H1 (cell line): ENCODE measurements around the gene DHRS2. TPM values are rescaled to one million over a fixed set of nuclear protein-coding genes. Genes with fewer than 3 reads are reported as not detected.

ENCODE experiments used
- CTCF ChIA-PET: fragments of 300-600 bp; sonication (Branson Sonifier 250); formaldehyde crosslinking; loops from one replicate; lab custom pipeline; 2021; ENCODE audit not compliant: partially characterized antibody; lab: Charles Lee
- POLR2A ChIA-PET: fragments of 300-600 bp; sonication (Branson Sonifier 250); formaldehyde crosslinking; loops from one replicate; lab custom pipeline; 2021; ENCODE audit warnings: inconsistent platforms; ENCODE audit not compliant: partially characterized antibody; lab: Charles Lee
- DNase-seq, 2 experiments: peaks; one replicate each; pipeline versions ENCODE4 v3.0.0 to v3.0.0-alpha.2; 2010 to 2022; ENCODE audit warnings: low spot score in 2 of 2, low read depth in 1 of 2, mixed read lengths in 1 of 2
- FAIRE-seq: peaks from 2 replicates; lab custom pipeline; 2011; peaks lifted over from hg19 to GRCh38; lab: Jason Lieb, UNC
- H2AFZ ChIP-seq: 2 replicates; pipeline ENCODE4 v1.8.1; 2012; ENCODE audit warnings: low read length, inconsistent platforms
- H2AK5ac ChIP-seq: 2 replicates; pipeline ENCODE4 v1.6.1; 2013; ENCODE audit warnings: low read depth, low read length
- H2BK120ac ChIP-seq: replicated peaks from 2 replicates; pipeline ENCODE3; 2013; ENCODE audit warnings: low read depth, low read length, inconsistent platforms
- H2BK12ac ChIP-seq: 2 replicates; pipeline ENCODE4 v1.6.1; 2013; ENCODE audit warnings: low read depth, low read length
- H2BK15ac ChIP-seq: 2 replicates; pipeline ENCODE4 v1.6.1; 2013; ENCODE audit warnings: low read length
- H2BK20ac ChIP-seq: 2 replicates; pipeline ENCODE4 v1.6.1; 2013; ENCODE audit warnings: low read length
- H2BK5ac ChIP-seq: 2 replicates; pipeline ENCODE4 v1.6.1; 2013; ENCODE audit warnings: low read depth, low read length
- H3K14ac ChIP-seq: 2 replicates; pipeline ENCODE4 v1.6.1; 2013; ENCODE audit warnings: inconsistent platforms; ENCODE audit not compliant: insufficient read length
- H3K18ac ChIP-seq: 2 replicates; pipeline ENCODE4 v1.6.1; 2013; ENCODE audit warnings: low read length; ENCODE audit errors: extremely low read depth
- H3K23ac ChIP-seq: 2 replicates; pipeline ENCODE4 v1.6.1; 2013; ENCODE audit warnings: inconsistent platforms; ENCODE audit not compliant: insufficient read length
- H3K23me2 ChIP-seq: 2 replicates; pipeline ENCODE4 v1.6.1; 2013; ENCODE audit warnings: low read depth, low read length
- H3K27ac ChIP-seq: 2 replicates; pipeline ENCODE4 v1.6.1; 2011; ENCODE audit warnings: low read depth, low read length, inconsistent platforms
- H3K27me3 ChIP-seq, 4 experiments: replicated peaks in 1 of 4; 1 replicate in 1 of 4; 2 replicates in 3 of 4; pipeline versions ENCODE4 v1.6.1 to v1.8.1; 2011 to 2013; ENCODE audit warnings: low read length in 3 of 4, mild to moderate bottlenecking in 3 of 4, inconsistent platforms in 2 of 4, mixed read lengths in 2 of 4, moderate library complexity in 1 of 4; ENCODE audit not compliant: control insufficient read depth in 3 of 4, insufficient read depth in 3 of 4; ENCODE audit errors: extremely low read depth in 1 of 4
- H3K36me3 ChIP-seq, 4 experiments: 2 replicates each; pipeline versions ENCODE4 v1.6.1 to v1.8.1; 2011 to 2013; ENCODE audit warnings: mild to moderate bottlenecking in 4 of 4, low read length in 3 of 4, moderate library complexity in 2 of 4, control low read depth in 1 of 4, inconsistent platforms in 1 of 4; ENCODE audit not compliant: insufficient read depth in 4 of 4, control insufficient read depth in 2 of 4
- H3K4ac ChIP-seq: replicated peaks from 2 replicates; pipeline ENCODE3; 2013; ENCODE audit warnings: low read length, low read depth, mixed read lengths, inconsistent platforms; ENCODE audit not compliant: insufficient read length
- H3K4me1 ChIP-seq, 4 experiments: replicated peaks in 1 of 4; 1 replicate in 1 of 4; 2 replicates in 3 of 4; pipeline versions ENCODE4 v1.6.1 to v1.8.1; 2011 to 2013; ENCODE audit warnings: low read length in 3 of 4, inconsistent platforms in 2 of 4, mixed read lengths in 1 of 4; ENCODE audit not compliant: insufficient read depth in 4 of 4, control insufficient read depth in 3 of 4
- H3K4me2 ChIP-seq, 2 experiments: 2 replicates each; pipeline versions ENCODE4 v1.6.1 to v1.8.1; 2011 to 2013; ENCODE audit warnings: low read depth in 2 of 2, low read length in 2 of 2, control low read depth in 1 of 2, inconsistent platforms in 1 of 2, mild to moderate bottlenecking in 1 of 2; ENCODE audit not compliant: insufficient read depth in 1 of 2
- H3K4me3 ChIP-seq, 4 experiments: fragments of 200-600, 300-600 bp in 1 of 4; sonication (generic), shearing (Covaris generic), sonication (Bioruptor Twin) in 1 of 4; 2 replicates each; pipeline versions ENCODE4 v1.5.1 to v1.8.1; 2011 to 2016; ENCODE audit warnings: low read length in 4 of 4, low read depth in 3 of 4, control low read depth in 2 of 4, inconsistent platforms in 2 of 4, mild to moderate bottlenecking in 2 of 4, mixed read lengths in 1 of 4, moderate library complexity in 1 of 4; ENCODE audit not compliant: insufficient read depth in 2 of 4; ENCODE audit errors: extremely low read depth in 1 of 4
- H3K56ac ChIP-seq: replicated peaks from 2 replicates; pipeline ENCODE3; 2013; ENCODE audit warnings: low read depth, mild to moderate bottlenecking, mixed read lengths, low read length, inconsistent platforms; ENCODE audit not compliant: insufficient read length
- H3K79me1 ChIP-seq: 2 replicates; pipeline ENCODE4 v1.6.1; 2013; ENCODE audit warnings: low read depth, low read length, control low read depth
- H3K79me2 ChIP-seq, 2 experiments: 2 replicates each; pipeline versions ENCODE4 v1.6.1 to v1.8.1; 2012 to 2013; ENCODE audit warnings: low read length in 2 of 2, mild to moderate bottlenecking in 2 of 2, inconsistent platforms in 1 of 2; ENCODE audit not compliant: insufficient read depth in 2 of 2, control insufficient read depth in 1 of 2
- H3K9ac ChIP-seq, 4 experiments: replicated peaks in 1 of 4; 1 replicate in 1 of 4; 2 replicates in 3 of 4; pipeline versions ENCODE4 v1.6.1 to v1.8.1; 2011 to 2013; ENCODE audit warnings: low read depth in 3 of 4, low read length in 3 of 4, control low read depth in 2 of 4, mild to moderate bottlenecking in 2 of 4, moderate library complexity in 2 of 4, inconsistent platforms in 1 of 4; ENCODE audit errors: extremely low read depth in 1 of 4
- H3K9me3 ChIP-seq, 2 experiments: 2 replicates each; pipeline versions ENCODE4 v1.6.1 to v1.8.1; 2012 to 2013; ENCODE audit warnings: mild to moderate bottlenecking in 2 of 2, moderate library complexity in 2 of 2, control low read depth in 1 of 2, inconsistent platforms in 1 of 2, low read depth in 1 of 2, low read length in 1 of 2, mixed read lengths in 1 of 2; ENCODE audit not compliant: insufficient read depth in 2 of 2
- H4K20me1 ChIP-seq, 2 experiments: replicated peaks in 1 of 2; 2 replicates each; pipeline versions ENCODE3 to v1.8.1; 2011 to 2013; ENCODE audit warnings: inconsistent platforms in 2 of 2, low read length in 2 of 2, mild to moderate bottlenecking in 1 of 2; ENCODE audit not compliant: insufficient read depth in 2 of 2, control insufficient read depth in 1 of 2
- H4K5ac ChIP-seq: 2 replicates; pipeline ENCODE4 v1.6.1; 2013; ENCODE audit warnings: low read length, low read depth, mixed read lengths, inconsistent platforms; ENCODE audit not compliant: insufficient read length
- H4K8ac ChIP-seq: 2 replicates; pipeline ENCODE4 v1.8.0; 2013; ENCODE audit warnings: mild to moderate bottlenecking, moderate library complexity, low read length, inconsistent platforms; ENCODE audit not compliant: insufficient read depth; ENCODE audit errors: extremely low read depth
- H4K91ac ChIP-seq: replicated peaks from 2 replicates; pipeline ENCODE3; 2013; ENCODE audit warnings: low read length, mixed read lengths, inconsistent platforms; ENCODE audit not compliant: insufficient read length
- SAP30 ChIP-seq: fragments of 300-600 bp; sonication (generic); IDR thresholded peaks from 2 replicates; pipeline ENCODE4 v1.7.1; 2012; ENCODE audit warnings: low read length, moderate library complexity, mild to moderate bottlenecking, inconsistent platforms; ENCODE audit not compliant: insufficient read depth, insufficient replicate concordance
- WGBS, 2 experiments: shearing (Covaris generic) in 1 of 2; methylation state at CpG; one replicate each; pipeline versions ENCODE4 v1.1.6 to v1.1.7; 2013 to 2015; ENCODE audit warnings: low lambda C conversion rate in 2 of 2, mixed read lengths in 2 of 2, inconsistent platforms in 1 of 2, low coverage in 1 of 2, missing lambda C conversion rate in 1 of 2; ENCODE audit not compliant: insufficient replicate concordance in 2 of 2, insufficient coverage in 1 of 2, insufficient read length in 1 of 2; ENCODE audit errors: extremely low coverage in 1 of 2, missing lambda C conversion rate in 1 of 2; 5-methylcytosine and 5-hydroxymethylcytosine counted together
- polyA plus RNA-seq, 7 experiments: library from polyadenylated mRNA; depleted of rRNA in 3 of 7; stranded (reverse) in 5 of 7; unstranded in 2 of 7; fragments of >200 nt in 5 of 7; fragments of 200-250 nt in 2 of 7; gene quantifications; 1 replicate in 5 of 7; 2 replicates in 1 of 7; 4 replicates in 1 of 7; pipeline versions ENCODE4 v1.2.1 to v1.2.3, GENCODE V29; 2011 to 2013; ENCODE audit warnings: missing spikeins in 2 of 7, mixed read lengths in 2 of 7
- total RNA-seq: library from RNA; stranded (reverse); fragmentation: NEBNext Ultra II Directional; extraction: Animal tissue kit (Norgen Biotek cat#: 25700); gene quantifications from 2 replicates; pipeline ENCODE4 v1.2.1, GENCODE V29; 2021

Gene DHRS2
- total and polyA plus RNA-seq, 2 of the 8 experiments (the other 6 are each of a cell fraction or from before 2014, with no cell fraction given) = 1.1 to 3.5 TPM

- no peaks in the 10 kb centered on the region for H3K79me1 ChIP-seq
- no peaks in the 10 kb centered on the region for H3K79me2 ChIP-seq
- DNase-seq (no peak), FAIRE-seq (no peak)
- no peak overlapping the region for H2BK12ac ChIP-seq
- H2BK5ac ChIP-seq = no peak overlapping the region
- H4K91ac ChIP-seq = no peak overlapping the region
- H3K56ac ChIP-seq = no peak overlapping the region
- H3K9me3 ChIP-seq = no peaks in the 10 kb centered on the region; a peak in 1 of 4 replicates
- no peak overlapping the region for H3K4me2 ChIP-seq
- no peak overlapping the region for H3K23ac ChIP-seq
- H3K4me3 ChIP-seq = no peak overlapping the region
- no peak overlapping the region for H4K8ac ChIP-seq
- H2BK15ac ChIP-seq = no peak overlapping the region
- no peaks in the 10 kb centered on the region for H3K36me3 ChIP-seq
- no peak for TF ChIP-seq SAP30
- H2BK20ac ChIP-seq = no peak overlapping the region
- WGBS, 2 experiments = 68% methylated on average over 2 of the region's 2 CpGs; no CpG with 5 or more reads in 1 of the 2 experiments
- H4K20me1 ChIP-seq = no peaks in the 10 kb centered on the region
- H3K14ac ChIP-seq = no peak overlapping the region
- no peak overlapping the region for H3K27ac ChIP-seq
- no peaks in the 10 kb centered on the region; a peak in 1 of 7 replicates for H3K27me3 ChIP-seq
- no peaks in the 10 kb centered on the region for H3K4me1 ChIP-seq
- peaks cover 3% of the 10 kb centered on the region; the same call in 1 of the 2 replicates for H3K23me2 ChIP-seq
- no peak overlapping the region for H2BK120ac ChIP-seq
- no peak overlapping the region for H2AFZ ChIP-seq
- H3K18ac ChIP-seq = no peak overlapping the region
- H2AK5ac ChIP-seq = no peak overlapping the region
- POLR2A ChIA-PET = interaction anchor here (0.9 kb wide), 1 partner anchor 7 kb away, joined by 3 read pairs; no protein-coding TSS in a partner anchor
- no peak overlapping the region for H3K9ac ChIP-seq
- CTCF ChIA-PET = interaction anchor here (1.2 to 6.2 kb wide), 4 partner anchors 21 to 335 kb away, joined by 3 to 53 read pairs (median 12); no protein-coding TSS in a partner anchor
- no peak overlapping the region for H4K5ac ChIP-seq
- H3K4ac ChIP-seq = no peak overlapping the region
These were observed 25.9 kb upstream of the DHRS2 start for GRCh38 chr14:23610090-23610814.
